Suprapubic skin (tissue), 4 donors: ENCODE results near the gene CREB3L4. TPM values are rescaled to one million over a fixed set of nuclear protein-coding genes. Genes with fewer than 3 reads are reported as not detected.
A peak's percentile ranks its signal among the peaks of the same experiment; 100 is the strongest.

Experiments
- DNase-seq, 2 donors: peaks; one replicate each; pipeline ENCODE4 v3.0.0-alpha.2; 2019; ENCODE audit warnings: low spot score in 2 of 2
- H3K27ac ChIP-seq: fragments of 200-600 bp; sonication (generic); one replicate; pipeline ENCODE4 v1.5.1; 2019
- H3K27me3 ChIP-seq: fragments of 200-600 bp; sonication (generic); one replicate; pipeline ENCODE4 v1.5.1; 2019
- H3K36me3 ChIP-seq: fragments of 200-600 bp; sonication (generic); one replicate; pipeline ENCODE4 v1.5.1; 2019
- H3K4me1 ChIP-seq: fragments of 200-600 bp; sonication (generic); one replicate; pipeline ENCODE4 v1.5.1; 2019
- H3K4me3 ChIP-seq: fragments of 200-600 bp; sonication (generic); one replicate; pipeline ENCODE4 v1.5.1; 2019; ENCODE audit warnings: mild to moderate bottlenecking
- H3K9me3 ChIP-seq: fragments of 200-600 bp; sonication (generic); one replicate; pipeline ENCODE4 v1.5.1; 2019
- CTCF ChIP-seq, 2 donors: fragments of 200-600 bp in 1 of 2; fragments of 450-650 bp in 1 of 2; sonication (generic) in 1 of 2; IDR thresholded peaks; one replicate each; pipeline ENCODE4 v1.5.1; 2016 to 2019; ENCODE audit warnings: antibody characterized with exemption in 2 of 2, mild to moderate bottlenecking in 1 of 2, moderate library complexity in 1 of 2
- EP300 ChIP-seq: sonication (generic); formaldehyde crosslinking; IDR thresholded peaks from one replicate; pipeline ENCODE4 v1.6.1; 2017; ENCODE audit warnings: antibody characterized with exemption
- POLR2A ChIP-seq, 2 donors: fragments of 450-650 bp; IDR thresholded peaks; one replicate each; pipeline ENCODE4 v1.6.1; 2017; ENCODE audit warnings: antibody characterized with exemption in 2 of 2, mild to moderate bottlenecking in 2 of 2, moderate library complexity in 2 of 2
- POLR2AphosphoS5 ChIP-seq, 3 donors: sonication (generic); formaldehyde crosslinking; IDR thresholded peaks; one replicate each; pipeline ENCODE4 v1.6.1; 2017; ENCODE audit warnings: antibody characterized with exemption in 3 of 3
- WGBS: methylation state at CpG from one replicate; pipeline ENCODE4 v1.1.5; 2018; 5-methylcytosine and 5-hydroxymethylcytosine counted together
- total RNA-seq, 4 donors: library from RNA; depleted of rRNA; stranded (reverse); fragments of >200 nt; gene quantifications; one replicate each; pipeline ENCODE4 v1.1.0, GENCODE V29; 2016

CREB3L4 gene
- total RNA-seq, 4 donors from 2014 or later: 16.6 to 41.0 (median 20.3) TPM

DNA sequence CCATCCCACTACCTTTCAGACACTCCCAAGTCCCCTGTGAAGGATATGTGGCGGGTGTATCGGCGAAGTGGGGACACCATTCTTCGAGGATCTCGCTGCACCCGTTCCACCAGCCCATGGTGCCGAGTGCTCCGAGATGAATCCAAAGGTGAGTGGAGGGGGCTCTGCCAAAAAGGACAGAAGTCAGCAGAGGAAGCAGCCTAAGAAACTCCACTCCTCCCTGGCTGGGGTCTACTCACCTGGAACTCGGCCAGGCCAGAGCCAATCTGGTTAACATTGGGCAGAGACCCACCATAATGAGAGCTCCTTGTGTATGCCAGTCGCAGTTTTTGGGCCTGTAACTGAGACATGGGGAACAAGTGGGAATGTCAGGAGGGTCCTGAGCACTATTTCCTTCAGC, 12.9 kb upstream of the CREB3L4 start:
- no peaks in the 10 kb centered on the region for H3K9me3 ChIP-seq
- H3K4me1 ChIP-seq: peaks cover 38% of the 10 kb centered on the region
- TF ChIP-seq POLR2A (IDR thresholded peaks at IDR 0.05): no peak
- TF ChIP-seq EP300: no peak
- no peak for TF ChIP-seq CTCF (IDR thresholded peaks at IDR 0.05)
- no peak for TF ChIP-seq POLR2AphosphoS5 (IDR thresholded peaks at IDR 0.05)
- 91% methylated on average over 9 of the region's 10 CpGs for WGBS
- peak in 1 of 2 donors; percentile 54 for DNase-seq
- no peak overlapping the region for H3K4me3 ChIP-seq
- peaks cover 54% of the 10 kb centered on the region for H3K36me3 ChIP-seq
- H3K27ac ChIP-seq: no peak overlapping the region
- no peaks in the 10 kb centered on the region for H3K27me3 ChIP-seq

DNA sequence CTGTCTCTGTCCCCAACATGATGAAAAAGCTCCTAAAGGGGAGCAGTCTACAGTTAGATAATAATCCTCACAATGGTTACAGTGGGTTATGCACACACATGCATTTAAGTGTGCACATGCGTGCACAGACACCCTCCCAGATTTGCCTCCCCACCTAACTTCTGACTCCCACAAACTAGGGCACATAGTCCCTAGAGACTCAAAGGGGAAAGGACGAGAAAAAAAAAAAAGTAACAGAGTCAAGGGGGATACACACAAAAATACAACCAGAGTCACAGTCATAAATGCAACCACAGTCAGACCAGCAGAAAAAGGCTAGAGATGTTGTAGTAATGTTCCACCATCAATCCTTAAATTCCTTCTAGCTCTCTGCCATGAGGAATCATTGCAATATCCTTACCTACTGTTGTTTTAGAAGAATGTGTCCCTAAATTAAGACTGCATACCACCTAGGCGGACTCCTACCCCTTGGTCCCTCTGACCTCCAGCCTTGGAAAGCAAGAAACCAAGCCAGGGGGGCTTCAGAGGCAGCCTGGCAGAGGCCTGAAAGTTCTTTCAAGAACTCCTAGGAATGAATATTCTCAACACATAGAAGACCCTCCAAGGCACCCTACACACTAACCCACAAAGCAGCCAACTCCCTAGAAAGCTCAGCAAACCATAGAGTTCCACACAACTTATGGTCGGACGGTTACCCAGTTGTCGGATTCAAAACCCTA, 10.5 kb upstream of the CREB3L4 start:
- H3K36me3 ChIP-seq: peaks cover 43% of the 10 kb centered on the region
- H3K4me1 ChIP-seq: peaks cover 59% of the 10 kb centered on the region
- no peaks in the 10 kb centered on the region for H3K9me3 ChIP-seq
- DNase-seq: peak in 1 of 2 donors; percentile 55
- WGBS: 32% methylated on average over 6 of the region's 6 CpGs
- no peaks in the 10 kb centered on the region for H3K27me3 ChIP-seq
- H3K27ac ChIP-seq: peak overlapping the region; percentile 92
- H3K4me3 ChIP-seq: peak overlapping the region; percentile 96
- no peak for TF ChIP-seq CTCF (IDR thresholded peaks at IDR 0.05)
- TF ChIP-seq POLR2A (IDR thresholded peaks at IDR 0.05): no peak
- TF ChIP-seq EP300: no peak
- no peak for TF ChIP-seq POLR2AphosphoS5 (IDR thresholded peaks at IDR 0.05)

DNA sequence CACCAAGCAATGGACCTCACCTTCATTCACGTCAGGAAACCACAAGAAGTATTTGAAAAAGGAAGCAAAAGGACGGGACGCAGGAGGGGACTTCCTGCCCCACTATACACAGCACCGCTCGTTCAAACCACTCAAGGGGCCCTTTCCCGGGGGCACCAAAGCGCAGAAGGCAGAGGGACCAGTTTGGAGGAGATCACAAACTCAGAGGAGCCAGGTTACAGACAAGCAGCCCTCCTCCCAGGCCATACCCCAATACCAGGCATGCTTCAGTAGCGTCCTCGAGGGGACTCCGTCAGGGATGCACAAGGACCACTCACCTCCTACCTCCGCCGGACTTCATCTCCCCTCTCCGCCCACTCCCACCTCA, 10.0 kb upstream of the CREB3L4 start:
- Histone ChIP-seq H3K4me1 (peaks cover 64% of the 10 kb centered on the region), H3K9me3 (no peaks in the 10 kb centered on the region), H3K36me3 (peaks cover 38% of the 10 kb centered on the region), H3K27me3 (no peaks in the 10 kb centered on the region), H3K4me3 (peak overlapping the region; percentile 96), H3K27ac (peak overlapping the region; percentile 92)
- DNase-seq: no peak
- 0% methylated on average over 13 of the region's 13 CpGs for WGBS
- TF ChIP-seq POLR2A (IDR thresholded peaks at IDR 0.05) (no peak), EP300 (no peak), CTCF (IDR thresholded peaks at IDR 0.05) (no peak), POLR2AphosphoS5 (IDR thresholded peaks at IDR 0.05) (no peak)

DNA sequence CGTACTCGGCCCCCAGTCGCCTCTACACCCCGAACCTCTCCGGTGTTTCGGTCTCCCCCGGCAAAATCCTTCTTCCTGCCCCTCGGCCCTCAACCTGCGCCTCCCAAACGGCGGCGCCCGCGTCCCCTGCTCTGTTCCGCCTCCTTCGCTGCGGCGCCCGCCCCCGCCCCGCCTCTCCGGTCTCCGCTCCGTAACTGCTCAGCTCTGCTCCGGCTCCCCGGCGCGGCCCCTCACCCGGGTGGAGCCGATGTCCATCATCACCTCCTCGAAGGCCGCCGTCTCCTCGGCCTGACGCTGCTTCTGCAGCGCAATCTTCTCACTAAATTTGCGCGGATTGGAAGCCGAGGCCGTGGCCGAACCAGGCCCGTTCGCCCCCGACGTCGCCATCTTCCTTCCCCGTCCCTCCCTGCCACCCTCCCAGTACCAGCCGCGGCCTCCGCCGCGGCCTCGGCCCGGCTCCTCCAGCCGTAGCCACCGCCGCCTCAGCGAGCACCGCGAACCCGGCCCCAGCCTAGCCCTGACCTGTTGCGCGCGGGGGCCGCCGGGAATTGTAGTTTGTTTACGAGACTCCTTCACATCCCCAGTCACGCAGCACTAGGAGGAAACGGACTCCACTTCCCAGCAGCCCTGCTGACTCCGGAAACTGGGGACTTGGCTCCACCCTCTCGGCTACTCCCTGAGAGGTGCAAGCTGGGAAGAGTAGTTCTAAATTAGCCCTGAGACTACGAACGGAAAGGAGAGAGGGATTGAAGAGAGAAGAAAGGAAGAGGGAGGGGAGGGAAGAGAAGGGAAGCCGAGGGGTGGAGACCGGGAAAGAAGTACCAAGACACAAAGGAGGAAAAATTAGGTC, 9.4 kb upstream of the CREB3L4 start, which contains the start of gene CRTC2:
Gene CRTC2, minus strand, starts transcription at position 502 of the 850 bp plus-strand sequence. Its CDS starts 115 bp downstream, at position 387.
- H3K4me1 ChIP-seq: peaks cover 68% of the 10 kb centered on the region
- no peaks in the 10 kb centered on the region for H3K9me3 ChIP-seq
- DNase-seq: peak; percentile 99 to 100
- H3K36me3 ChIP-seq: peaks cover 31% of the 10 kb centered on the region
- H3K4me3 ChIP-seq: peak within 1 kb of the TSS; percentile 96
- no peaks in the 10 kb centered on the region for H3K27me3 ChIP-seq
- H3K27ac ChIP-seq: peak within 1 kb of the TSS; percentile 92
- TF ChIP-seq CTCF (IDR thresholded peaks at IDR 0.05) (no peak), EP300 (no peak), POLR2AphosphoS5 (IDR thresholded peaks at IDR 0.05) (peak in 2 of 3 donors; percentile 42 to 46), POLR2A (IDR thresholded peaks at IDR 0.05) (peak in 1 of 2 donors; percentile 70)
- WGBS: 1% methylated on average over 28 of the region's 75 CpGs

GRCh38 chr1:153958961-153959260, 8.8 kb upstream of the CREB3L4 start:
- Histone ChIP-seq H3K27ac (peak overlapping the region; percentile 92), H3K36me3 (peaks cover 27% of the 10 kb centered on the region), H3K27me3 (no peaks in the 10 kb centered on the region), H3K4me3 (peak overlapping the region; percentile 96), H3K9me3 (no peaks in the 10 kb centered on the region), H3K4me1 (peaks cover 71% of the 10 kb centered on the region)
- DNase-seq: no peak
- 14% methylated on average over 4 of the region's 4 CpGs for WGBS
- TF ChIP-seq POLR2AphosphoS5 (IDR thresholded peaks at IDR 0.05): no peak
- no peak for TF ChIP-seq POLR2A (IDR thresholded peaks at IDR 0.05)
- TF ChIP-seq EP300: no peak
- TF ChIP-seq CTCF (IDR thresholded peaks at IDR 0.05): no peak
